ENCODE results near the gene EID2. TPM values are rescaled to one million over a fixed set of nuclear protein-coding genes. Genes with fewer than 3 reads are reported as not detected.

EID2 gene
- total and polyA plus RNA-seq, 2 donors from 2014 or later: 12.0 to 17.0 TPM

GRCh38 chr19:39515551-39516191 is 24.3 kb downstream of the EID2 start:
- H3K36me3 ChIP-seq (ENCODE audit: control insufficient read depth in 2 of 3, insufficient read depth in 3 of 3, low read length in 3 of 3): no peaks in the 10 kb centered on the region
- FAIRE-seq (no peak), DNase-seq (peak in 1 of 5 donors; percentile 38)
- TF ChIP-seq, protein P1, sequence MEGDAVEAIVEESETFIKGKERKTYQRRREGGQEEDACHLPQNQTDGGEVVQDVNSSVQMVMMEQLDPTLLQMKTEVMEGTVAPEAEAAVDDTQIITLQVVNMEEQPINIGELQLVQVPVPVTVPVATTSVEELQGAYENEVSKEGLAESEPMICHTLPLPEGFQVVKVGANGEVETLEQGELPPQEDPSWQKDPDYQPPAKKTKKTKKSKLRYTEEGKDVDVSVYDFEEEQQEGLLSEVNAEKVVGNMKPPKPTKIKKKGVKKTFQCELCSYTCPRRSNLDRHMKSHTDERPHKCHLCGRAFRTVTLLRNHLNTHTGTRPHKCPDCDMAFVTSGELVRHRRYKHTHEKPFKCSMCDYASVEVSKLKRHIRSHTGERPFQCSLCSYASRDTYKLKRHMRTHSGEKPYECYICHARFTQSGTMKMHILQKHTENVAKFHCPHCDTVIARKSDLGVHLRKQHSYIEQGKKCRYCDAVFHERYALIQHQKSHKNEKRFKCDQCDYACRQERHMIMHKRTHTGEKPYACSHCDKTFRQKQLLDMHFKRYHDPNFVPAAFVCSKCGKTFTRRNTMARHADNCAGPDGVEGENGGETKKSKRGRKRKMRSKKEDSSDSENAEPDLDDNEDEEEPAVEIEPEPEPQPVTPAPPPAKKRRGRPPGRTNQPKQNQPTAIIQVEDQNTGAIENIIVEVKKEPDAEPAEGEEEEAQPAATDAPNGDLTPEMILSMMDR (IDR thresholded peaks at IDR 0.05; ENCODE audit: borderline replicate concordance, extremely low read depth, insufficient read depth): no peak
- intact Hi-C loops (cut with DNase I): no loop called here
- H3K27me3 ChIP-seq (ENCODE audit: control insufficient read depth, insufficient read depth, low read length): no peaks in the 10 kb centered on the region
- H3K9ac ChIP-seq (ENCODE audit: low read length in 3 of 3): peak overlapping the region in 1 of 3 donors; percentile 7
- H3K27ac ChIP-seq (ENCODE audit: low read depth in 2 of 2, low read length in 2 of 2): no peak overlapping the region
- no peaks in the 10 kb centered on the region for H3K9me3 ChIP-seq (ENCODE audit: control insufficient read depth in 2 of 3, insufficient read depth in 1 of 3, low read length in 3 of 3)
- H3K4me3 ChIP-seq (ENCODE audit: low read length in 3 of 3): peak overlapping the region in 1 of 3 donors; percentile 61
- peaks cover 0 to 11% (median 0%) of the 10 kb centered on the region in 3 donors for H3K4me1 ChIP-seq (ENCODE audit: control insufficient read depth in 2 of 3, insufficient read depth in 2 of 3, low read depth in 1 of 3, low read length in 3 of 3)

GRCh38 chr19:39514840-39515550 is 25.0 kb downstream of the EID2 start, which contains the start of gene SELENOV:
Gene SELENOV, plus strand, starts transcription at chr19:39515139. Its CDS starts 74 bp downstream, at chr19:39515213.
- FAIRE-seq (no peak), DNase-seq (peak in 4 of 5 donors; percentile 83 to 90 (median 86))
- Histone ChIP-seq H3K4me3 (ENCODE audit: low read length in 3 of 3) (peak within 1 kb of the TSS in 1 of 3 donors; percentile 61), H3K27ac (ENCODE audit: low read depth in 2 of 2, low read length in 2 of 2) (no peak within 1 kb of the TSS), H3K27me3 (ENCODE audit: control insufficient read depth, insufficient read depth, low read length) (no peaks in the 10 kb centered on the region), H3K4me1 (ENCODE audit: control insufficient read depth in 2 of 3, insufficient read depth in 2 of 3, low read depth in 1 of 3, low read length in 3 of 3) (peaks cover 0 to 11% (median 0%) of the 10 kb centered on the region in 3 donors), H3K9ac (ENCODE audit: low read length in 3 of 3) (peak within 1 kb of the TSS in 1 of 3 donors; percentile 7), H3K36me3 (ENCODE audit: control insufficient read depth in 2 of 3, insufficient read depth in 3 of 3, low read length in 3 of 3) (no peaks in the 10 kb centered on the region), H3K9me3 (ENCODE audit: control insufficient read depth in 2 of 3, insufficient read depth in 1 of 3, low read length in 3 of 3) (no peaks in the 10 kb centered on the region)
- intact Hi-C loops (cut with DNase I): no loop called here
- TF ChIP-seq, protein P1 (IDR thresholded peaks at IDR 0.05; ENCODE audit: borderline replicate concordance, extremely low read depth, insufficient read depth): no peak

- peaks cover 0 to 11% (median 0%) of the 10 kb centered on the region in 3 donors for H3K4me1 ChIP-seq (ENCODE audit: control insufficient read depth in 2 of 3, insufficient read depth in 2 of 3, low read depth in 1 of 3, low read length in 3 of 3)
- FAIRE-seq: no peak
- H3K9ac ChIP-seq (ENCODE audit: low read length in 3 of 3): no peak overlapping the region
- TF ChIP-seq, protein P1 (IDR thresholded peaks at IDR 0.05; ENCODE audit: borderline replicate concordance, extremely low read depth, insufficient read depth): no peak
- DNase-seq: no peak
- no peaks in the 10 kb centered on the region for H3K36me3 ChIP-seq (ENCODE audit: control insufficient read depth in 2 of 3, insufficient read depth in 3 of 3, low read length in 3 of 3)
- no peaks in the 10 kb centered on the region for H3K9me3 ChIP-seq (ENCODE audit: control insufficient read depth in 2 of 3, insufficient read depth in 1 of 3, low read length in 3 of 3)
- H3K4me3 ChIP-seq (ENCODE audit: low read length in 3 of 3): no peak overlapping the region
- no peak overlapping the region for H3K27ac ChIP-seq (ENCODE audit: low read depth in 2 of 2, low read length in 2 of 2)
- no peaks in the 10 kb centered on the region for H3K27me3 ChIP-seq (ENCODE audit: control insufficient read depth, insufficient read depth, low read length)
- intact Hi-C loops (cut with DNase I): no loop called here
Measured at GRCh38 chr19:39512988-39513387, 27.0 kb downstream of the EID2 start.
